SU-DHL-6 (cell line): ENCODE results near the gene BUB1.

Source experiments
- CTCF ChIP-seq: fragments of 200-600 bp; sonication (generic); IDR thresholded peaks from one replicate; pipeline ENCODE4 v1.5.1; 2017; ENCODE audit warnings: antibody characterized with exemption, mild to moderate bottlenecking, low read length, moderate library complexity; ENCODE audit not compliant: insufficient read depth, poor library complexity, severe bottlenecking
- EZH2phosphoT487 ChIP-seq: fragments of 200-600 bp; sonication (generic), shearing (Covaris generic); conservative IDR thresholded peaks from 2 replicates; pipeline ENCODE4 v1.6.1; 2018; ENCODE audit warnings: mild to moderate bottlenecking, antibody characterized with exemption, low read length, moderate library complexity, mixed read lengths

- no peak for TF ChIP-seq CTCF
- no peak for TF ChIP-seq EZH2phosphoT487
These were observed 40.8 kb downstream of the BUB1 start for GRCh38 chr2:110637093-110637492.
